Measurements from ENCODE around the gene CCDC12. TPM values are rescaled to one million over a fixed set of nuclear protein-coding genes. Genes with fewer than 3 reads are reported as not detected.

The CCDC12 gene
- total and polyA plus RNA-seq, 2 of the 13 experiments (the other 11 are each of a cell fraction or from before 2014, with no cell fraction given): 30.1 to 49.5 TPM

DNA sequence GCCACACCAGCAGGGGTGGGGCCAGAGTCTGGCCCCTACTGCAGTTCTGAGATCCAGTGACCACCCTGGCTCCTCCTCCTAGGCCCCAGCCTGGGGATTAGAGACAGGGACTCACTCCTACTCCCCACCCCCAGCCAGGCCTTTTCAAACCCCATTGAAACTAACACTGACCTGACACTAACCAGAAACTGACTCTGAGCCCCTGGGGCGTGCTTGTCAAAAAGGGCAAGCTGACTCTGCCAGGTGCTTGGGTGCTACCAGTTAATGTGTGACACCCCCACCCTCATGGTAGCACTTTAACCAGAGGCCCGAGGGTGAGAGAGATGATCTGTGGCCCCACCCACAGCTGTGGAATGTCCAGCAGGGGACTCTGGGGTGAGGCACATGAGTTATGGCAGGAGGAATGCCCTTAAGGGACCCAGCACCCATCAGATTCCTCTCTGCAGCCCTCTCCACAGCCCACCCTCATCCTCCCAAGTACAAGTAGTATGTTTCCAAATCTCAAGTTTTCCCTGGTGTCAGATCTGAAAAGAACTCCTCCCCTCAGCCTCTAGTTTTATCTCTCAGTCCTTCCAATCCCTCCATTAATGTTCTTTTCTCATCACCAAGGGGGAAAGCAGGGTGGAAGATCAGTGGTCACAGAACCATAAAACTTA is 97.6 kb downstream of the CCDC12 start:
- POLR2A ChIA-PET: interaction anchor here (1.5 kb wide), 1 partner anchor 98 kb away, joined by 7 read pairs; the partner anchor contains the start of gene CCDC12
- DNase-seq (ENCODE audit: low spot score) (peak; percentile 20), ATAC-seq (peak; percentile 36; the same call in 2 of the 3 replicates), FAIRE-seq (no peak)
- BruUV-seq (replicated peaks): no TSS peak
- H3K79me2 ChIP-seq (ENCODE audit: insufficient read depth, low read length): no peaks in the 10 kb centered on the region
- CTCF ChIA-PET (ENCODE audit: low intra/inter-chr PET ratio, low total read pairs): no interaction called here
- no peaks in the 10 kb centered on the region for H3K36me3 ChIP-seq (replicated peaks in 1 of 2; ENCODE audit: control insufficient read depth in 1 of 2, insufficient read depth in 2 of 2, low read length in 2 of 2)
- H3K27me3 ChIP-seq (ENCODE audit: control insufficient read depth in 1 of 2, insufficient read depth in 2 of 2, low read length in 2 of 2): peaks cover 21 to 81% of the 10 kb centered on the region in 2 experiments
- peaks cover 5% of the 10 kb centered on the region; the same call in 1 of the 2 replicates for H4K20me1 ChIP-seq (ENCODE audit: insufficient read depth, low read length)
- TF ChIP-seq, protein P1, sequence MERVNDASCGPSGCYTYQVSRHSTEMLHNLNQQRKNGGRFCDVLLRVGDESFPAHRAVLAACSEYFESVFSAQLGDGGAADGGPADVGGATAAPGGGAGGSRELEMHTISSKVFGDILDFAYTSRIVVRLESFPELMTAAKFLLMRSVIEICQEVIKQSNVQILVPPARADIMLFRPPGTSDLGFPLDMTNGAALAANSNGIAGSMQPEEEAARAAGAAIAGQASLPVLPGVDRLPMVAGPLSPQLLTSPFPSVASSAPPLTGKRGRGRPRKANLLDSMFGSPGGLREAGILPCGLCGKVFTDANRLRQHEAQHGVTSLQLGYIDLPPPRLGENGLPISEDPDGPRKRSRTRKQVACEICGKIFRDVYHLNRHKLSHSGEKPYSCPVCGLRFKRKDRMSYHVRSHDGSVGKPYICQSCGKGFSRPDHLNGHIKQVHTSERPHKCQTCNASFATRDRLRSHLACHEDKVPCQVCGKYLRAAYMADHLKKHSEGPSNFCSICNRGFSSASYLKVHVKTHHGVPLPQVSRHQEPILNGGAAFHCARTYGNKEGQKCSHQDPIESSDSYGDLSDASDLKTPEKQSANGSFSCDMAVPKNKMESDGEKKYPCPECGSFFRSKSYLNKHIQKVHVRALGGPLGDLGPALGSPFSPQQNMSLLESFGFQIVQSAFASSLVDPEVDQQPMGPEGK (CRISPR knock-in tag; IDR thresholded peaks at IDR 0.05): peak; percentile 23; the same call in 1 of the 2 replicates
- no peak for TF ChIP-seq ZNF629 (CRISPR knock-in tag; conservative IDR thresholded peaks at IDR 0.05)
- TF ChIP-seq MTF1 (CRISPR knock-in tag; IDR thresholded peaks at IDR 0.05): no peak
- no peak for TF ChIP-seq PAF1 (CRISPR knock-in tag; IDR thresholded peaks at IDR 0.05)
- no peak for TF ChIP-seq THYN1 (CRISPR knock-in tag; IDR thresholded peaks at IDR 0.05; ENCODE audit: borderline replicate concordance, low read depth)
- peak; percentile 11 for TF ChIP-seq TEAD3 (CRISPR knock-in tag; optimal IDR thresholded peaks at IDR 0.05; ENCODE audit: borderline replicate concordance)
- no peak for TF ChIP-seq ZNF33B (CRISPR knock-in tag; IDR thresholded peaks at IDR 0.05)
- TF ChIP-seq, protein P2, sequence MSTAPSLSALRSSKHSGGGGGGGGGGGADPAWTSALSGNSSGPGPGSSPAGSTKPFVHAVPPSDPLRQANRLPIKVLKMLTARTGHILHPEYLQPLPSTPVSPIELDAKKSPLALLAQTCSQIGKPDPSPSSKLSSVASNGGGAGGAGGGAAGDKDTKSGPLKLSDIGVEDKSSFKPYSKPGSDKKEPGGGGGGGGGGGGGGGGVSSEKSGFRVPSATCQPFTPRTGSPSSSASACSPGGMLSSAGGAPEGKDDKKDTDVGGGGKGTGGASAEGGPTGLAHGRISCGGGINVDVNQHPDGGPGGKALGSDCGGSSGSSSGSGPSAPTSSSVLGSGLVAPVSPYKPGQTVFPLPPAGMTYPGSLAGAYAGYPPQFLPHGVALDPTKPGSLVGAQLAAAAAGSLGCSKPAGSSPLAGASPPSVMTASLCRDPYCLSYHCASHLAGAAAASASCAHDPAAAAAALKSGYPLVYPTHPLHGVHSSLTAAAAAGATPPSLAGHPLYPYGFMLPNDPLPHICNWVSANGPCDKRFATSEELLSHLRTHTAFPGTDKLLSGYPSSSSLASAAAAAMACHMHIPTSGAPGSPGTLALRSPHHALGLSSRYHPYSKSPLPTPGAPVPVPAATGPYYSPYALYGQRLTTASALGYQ (CRISPR knock-in tag; IDR thresholded peaks at IDR 0.05): no peak
- no peak for TF ChIP-seq MYNN (CRISPR knock-in tag; IDR thresholded peaks at IDR 0.05; ENCODE audit: low read depth)
- TF ChIP-seq, protein P3, sequence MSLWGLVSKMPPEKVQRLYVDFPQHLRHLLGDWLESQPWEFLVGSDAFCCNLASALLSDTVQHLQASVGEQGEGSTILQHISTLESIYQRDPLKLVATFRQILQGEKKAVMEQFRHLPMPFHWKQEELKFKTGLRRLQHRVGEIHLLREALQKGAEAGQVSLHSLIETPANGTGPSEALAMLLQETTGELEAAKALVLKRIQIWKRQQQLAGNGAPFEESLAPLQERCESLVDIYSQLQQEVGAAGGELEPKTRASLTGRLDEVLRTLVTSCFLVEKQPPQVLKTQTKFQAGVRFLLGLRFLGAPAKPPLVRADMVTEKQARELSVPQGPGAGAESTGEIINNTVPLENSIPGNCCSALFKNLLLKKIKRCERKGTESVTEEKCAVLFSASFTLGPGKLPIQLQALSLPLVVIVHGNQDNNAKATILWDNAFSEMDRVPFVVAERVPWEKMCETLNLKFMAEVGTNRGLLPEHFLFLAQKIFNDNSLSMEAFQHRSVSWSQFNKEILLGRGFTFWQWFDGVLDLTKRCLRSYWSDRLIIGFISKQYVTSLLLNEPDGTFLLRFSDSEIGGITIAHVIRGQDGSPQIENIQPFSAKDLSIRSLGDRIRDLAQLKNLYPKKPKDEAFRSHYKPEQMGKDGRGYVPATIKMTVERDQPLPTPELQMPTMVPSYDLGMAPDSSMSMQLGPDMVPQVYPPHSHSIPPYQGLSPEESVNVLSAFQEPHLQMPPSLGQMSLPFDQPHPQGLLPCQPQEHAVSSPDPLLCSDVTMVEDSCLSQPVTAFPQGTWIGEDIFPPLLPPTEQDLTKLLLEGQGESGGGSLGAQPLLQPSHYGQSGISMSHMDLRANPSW (CRISPR knock-in tag; IDR thresholded peaks at IDR 0.05; ENCODE audit: borderline replicate concordance): no peak
- no peak for TF ChIP-seq SUZ12 (IDR thresholded peaks at IDR 0.05; ENCODE audit: low read depth, low read length)
- TF ChIP-seq ZSCAN12 (CRISPR knock-in tag; IDR thresholded peaks at IDR 0.05): no peak
- TF ChIP-seq ZNF569 (CRISPR knock-in tag; IDR thresholded peaks at IDR 0.05; ENCODE audit: borderline replicate concordance): no peak
- no peak for TF ChIP-seq GATA4 (IDR thresholded peaks at IDR 0.05; ENCODE audit: borderline replicate concordance, low read depth)
- TF ChIP-seq SNAI1 (CRISPR knock-in tag; IDR thresholded peaks at IDR 0.05; ENCODE audit: borderline replicate concordance): no peak
- TF ChIP-seq ADNP (CRISPR knock-in tag; IDR thresholded peaks at IDR 0.05): no peak
- in situ Hi-C loops (cut with HindIII; ENCODE audit: extremely low pct_ligation_motif_present, low pct_unique_long_range_greater_than_20kb) (no loop called here), intact Hi-C loops (cut with micrococcal nuclease; ENCODE audit: unreplicated experiment) (no loop called here)
- H3K27ac ChIP-seq (ENCODE audit: extremely low read length, insufficient read depth, low read length): no peak overlapping the region
- peaks cover 31% of the 10 kb centered on the region for H3K4me1 ChIP-seq (ENCODE audit: insufficient read depth, low read length)
- no peak overlapping the region for H3K4me2 ChIP-seq (ENCODE audit: low read depth, low read length)
- H3K9me3 ChIP-seq (ENCODE audit: low read length): no peaks in the 10 kb centered on the region
- WGBS (ENCODE audit: low lambda C conversion rate): 0% methylated on average over 1 of the region's 2 CpGs
- no peak overlapping the region for H2AFZ ChIP-seq (ENCODE audit: low read length)
- H3K9ac ChIP-seq (ENCODE audit: insufficient read depth, low read depth, low read length): no peak overlapping the region
- H3K4me3 ChIP-seq (replicated peaks in 1 of 3; ENCODE audit: insufficient read depth in 1 of 3, low read depth in 2 of 3, low read length in 3 of 3): 0 out of 6 replicates have a peak overlapping the region, but pooled peaks of 1 of the 3 experiments have one; percentile 1
